HT1080 (cell line): Measurements from ENCODE around the gene TENT5A. TPM values are rescaled to one million over a fixed set of nuclear protein-coding genes. Genes with fewer than 3 reads are reported as not detected.

ENCODE experiments used
- DNase-seq: peaks from one replicate; pipeline ENCODE4 v3.0.0-alpha.2; 2015; ENCODE audit warnings: low read depth
- total RNA-seq: library from RNA; depleted of rRNA; stranded (reverse); fragments of >200 nt; shearing (Covaris generic); gene quantifications from 2 replicates; pipeline ENCODE4 v1.2.3, GENCODE V29; 2014

Gene TENT5A
- total RNA-seq, 1 experiment from 2014 or later: 4.0 TPM

DNA sequence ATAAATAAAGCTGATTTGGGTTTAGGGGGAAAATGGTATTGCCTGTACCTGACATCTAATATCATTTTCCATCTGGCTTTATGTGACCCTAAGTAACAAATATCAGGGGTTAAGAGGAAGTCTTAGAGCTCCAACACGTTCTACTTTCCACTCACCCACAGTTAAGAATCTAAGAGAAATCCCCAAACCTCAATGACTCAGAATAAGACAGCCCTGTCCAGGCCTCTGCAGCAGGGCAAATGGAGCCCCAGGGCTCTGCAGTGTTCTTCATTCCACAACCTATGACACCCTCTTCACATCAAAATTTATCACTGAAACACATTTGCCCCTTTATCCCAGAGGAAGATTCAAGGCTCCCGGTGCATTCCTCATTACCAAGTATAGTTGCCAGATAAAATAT, 20.3 kb upstream of the TENT5A start:
- peak; percentile 49 for DNase-seq

DNA sequence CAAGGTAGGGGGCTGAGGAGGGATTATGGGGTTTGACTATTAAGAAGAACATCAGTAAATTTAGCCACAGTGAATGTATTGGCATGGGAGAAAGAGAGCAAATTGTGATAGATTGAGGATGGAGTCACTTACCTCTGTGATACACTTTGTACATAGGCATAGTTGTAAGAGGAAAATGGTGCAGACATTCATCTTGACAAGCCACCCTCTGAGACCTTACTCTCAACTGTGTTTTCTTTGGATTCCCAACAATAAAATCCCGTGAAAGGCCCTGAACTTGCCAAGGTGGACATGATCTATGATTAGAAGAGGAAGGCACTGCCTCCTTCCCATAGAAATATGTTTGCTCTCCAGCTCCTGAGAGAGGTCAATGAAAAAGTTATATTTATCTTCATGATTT, 18.6 kb upstream of the TENT5A start:
- no peak for DNase-seq

DNA sequence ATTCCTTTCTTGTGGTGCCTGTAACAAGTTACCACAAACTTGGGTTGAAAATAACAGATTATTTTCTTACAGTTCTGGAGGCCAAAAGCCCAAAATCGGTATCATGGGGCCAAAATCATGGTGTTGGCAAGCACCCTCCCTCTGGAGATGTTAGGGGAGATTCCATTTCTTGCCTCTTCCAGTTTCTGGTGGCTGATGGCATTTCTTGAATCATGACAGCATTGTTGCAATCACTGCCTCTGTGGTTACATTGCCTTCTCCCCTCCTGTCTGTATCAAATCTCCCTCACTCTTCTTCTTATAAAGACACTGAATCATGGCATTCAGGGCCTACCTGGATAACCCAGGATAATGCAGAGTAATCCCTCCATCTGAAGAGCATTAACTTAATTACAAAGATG, 17.9 kb upstream of the TENT5A start:
- DNase-seq: no peak

DNA sequence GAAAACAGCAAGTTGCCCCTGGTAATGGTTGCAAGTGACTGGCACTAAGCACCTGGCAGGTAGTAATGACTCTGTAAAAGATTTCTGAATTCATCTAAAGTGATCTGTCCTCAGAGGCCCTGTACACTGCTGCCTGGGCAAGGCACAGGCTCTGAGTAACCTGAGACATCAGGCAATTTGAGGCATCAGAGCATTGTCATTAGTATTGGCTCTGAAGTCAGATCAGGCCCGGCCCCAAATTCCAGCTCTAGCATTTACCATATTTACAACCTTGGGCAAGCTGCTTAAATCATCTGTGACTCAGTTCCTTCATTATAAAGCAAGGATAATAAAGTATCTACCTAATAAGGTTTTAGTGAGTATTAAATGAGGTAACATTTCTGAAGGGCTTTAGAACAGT, 17.3 kb upstream of the TENT5A start:
- DNase-seq: no peak

DNA sequence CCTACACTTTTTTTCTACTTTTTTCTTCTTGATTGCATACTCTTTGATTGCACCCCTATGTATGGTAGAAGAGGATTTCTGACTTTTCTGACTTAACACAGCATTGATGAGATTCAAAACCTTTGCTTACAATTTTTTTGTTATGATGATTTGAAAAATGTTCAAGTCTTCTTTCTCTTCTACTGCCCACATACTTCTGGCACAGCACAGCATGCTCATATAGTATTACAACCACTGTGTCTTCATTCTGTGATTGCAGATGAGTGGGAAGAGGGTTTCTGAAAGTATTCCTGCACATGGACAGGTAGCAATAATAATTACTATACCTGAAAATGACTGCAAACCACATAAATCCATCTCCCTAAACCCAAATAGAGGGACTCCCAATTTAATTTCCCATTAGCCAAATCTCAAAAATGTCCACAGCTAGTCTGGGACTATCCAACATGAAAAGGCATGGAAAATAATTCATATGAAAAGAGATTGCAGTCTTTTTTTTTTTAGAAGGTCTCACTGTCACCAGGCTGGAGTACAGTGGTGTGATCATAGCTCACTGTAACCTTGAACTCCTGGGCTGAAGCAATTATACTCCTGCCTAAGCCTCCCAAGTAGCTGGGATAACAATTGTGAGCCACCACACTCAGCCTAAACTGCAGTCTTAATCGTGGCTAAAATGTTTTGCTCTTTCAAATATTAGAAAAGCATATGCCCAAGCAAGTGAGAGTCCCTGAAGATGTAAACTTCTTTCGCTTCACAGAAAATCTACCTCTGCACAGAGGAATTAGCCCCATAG, 15.9 kb upstream of the TENT5A start:
- DNase-seq: no peak

DNA sequence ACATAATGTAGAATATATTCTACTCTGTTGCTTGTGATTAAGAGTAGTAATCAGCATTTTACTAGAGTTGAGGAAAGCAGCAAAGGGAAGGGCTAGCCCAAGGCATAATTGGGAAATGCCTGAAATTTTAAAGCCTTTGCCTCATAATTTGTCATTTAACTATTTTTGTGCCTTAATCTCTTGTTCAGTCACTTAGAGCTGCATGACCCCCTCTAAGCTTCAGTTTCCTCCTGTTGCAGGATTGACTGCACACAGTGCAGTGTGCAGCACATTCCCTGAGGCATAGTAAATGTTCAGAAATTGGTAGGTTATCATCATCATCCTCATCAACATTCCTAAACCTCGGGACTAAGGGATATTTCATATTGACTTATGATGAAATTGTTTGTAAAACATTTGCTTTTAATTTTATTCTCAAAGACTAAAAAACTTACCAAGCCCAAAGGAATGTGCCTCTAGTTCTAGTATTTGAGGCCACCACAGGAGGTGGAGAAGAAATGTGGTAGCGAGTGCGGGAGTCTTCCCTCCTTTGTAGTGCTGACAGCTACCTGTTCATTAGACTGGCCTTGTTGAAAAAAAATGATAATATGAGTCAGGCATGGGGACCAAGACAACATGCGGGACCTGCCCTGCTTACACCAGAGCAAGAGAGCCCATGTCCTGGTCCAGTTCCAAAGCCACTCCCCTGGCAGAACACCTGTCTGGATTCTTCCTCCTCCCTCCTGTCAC, 14.8 kb upstream of the TENT5A start:
- no peak for DNase-seq

DNA sequence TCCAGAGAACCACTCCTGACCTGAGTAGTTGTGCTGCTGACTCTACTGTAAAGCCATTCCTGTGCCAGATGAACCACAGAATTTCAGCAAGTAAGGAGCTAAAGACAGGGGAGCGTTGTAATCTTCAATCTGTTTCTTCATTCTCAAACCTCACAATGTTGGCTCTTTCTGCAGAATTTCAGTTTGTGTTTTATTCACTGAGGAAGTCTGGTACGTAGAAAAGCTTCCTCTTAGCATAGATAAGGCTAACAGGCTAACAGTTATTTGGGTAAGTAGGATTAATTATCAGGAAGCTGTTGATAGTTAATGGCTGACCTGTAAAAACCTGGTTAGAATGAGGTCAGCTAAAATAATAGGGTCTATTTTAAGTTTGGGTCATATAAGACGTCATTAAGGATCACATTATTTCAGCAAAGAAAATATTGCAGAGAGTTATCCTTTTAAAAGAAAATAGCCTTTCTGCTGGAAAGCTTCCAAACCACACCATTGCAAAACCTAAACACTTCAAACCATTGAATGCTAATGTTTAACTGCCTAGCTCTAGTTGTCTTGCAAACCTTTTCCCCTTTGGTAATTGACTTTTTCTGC, 14.1 kb upstream of the TENT5A start:
- DNase-seq: peak; percentile 61

DNA sequence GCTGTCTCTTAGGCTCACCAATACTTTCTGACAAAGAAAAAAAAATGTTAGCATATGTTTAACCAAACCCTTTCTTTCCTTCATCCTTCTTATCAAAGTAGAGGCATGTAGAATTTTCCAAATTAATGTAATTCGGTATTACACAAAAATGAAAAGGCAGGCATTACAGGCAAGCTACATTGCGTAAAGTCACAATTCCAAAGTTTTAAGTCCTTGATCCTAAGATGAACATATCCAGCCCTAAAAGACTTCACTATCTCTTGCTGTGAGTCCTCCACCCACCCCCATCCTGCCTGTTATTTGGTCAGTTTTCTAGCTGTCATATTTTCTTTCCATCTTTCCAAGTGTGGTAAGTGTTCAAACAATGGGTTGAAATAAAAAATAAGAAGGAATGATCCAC, 12.1 kb upstream of the TENT5A start:
- no peak for DNase-seq

DNA sequence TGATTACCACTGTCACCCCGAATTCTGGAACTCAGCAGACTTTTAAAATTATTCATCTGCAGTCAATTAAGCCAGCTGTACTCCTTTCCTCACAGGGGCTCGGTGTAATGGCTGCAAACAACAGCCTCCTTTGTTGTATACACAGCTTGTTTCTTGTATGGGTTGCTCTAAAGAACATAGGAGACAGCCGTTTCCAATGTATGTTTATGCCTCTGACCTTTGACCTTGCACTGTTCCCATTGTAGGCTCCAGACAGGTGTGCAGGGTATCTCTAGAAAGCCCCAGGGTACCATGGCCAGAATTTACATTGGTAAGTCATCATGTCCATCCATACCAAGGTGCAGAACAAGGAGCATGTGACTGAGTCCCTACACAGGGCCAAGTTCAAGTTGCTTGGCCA, 11.5 kb upstream of the TENT5A start:
- DNase-seq: no peak

DNA sequence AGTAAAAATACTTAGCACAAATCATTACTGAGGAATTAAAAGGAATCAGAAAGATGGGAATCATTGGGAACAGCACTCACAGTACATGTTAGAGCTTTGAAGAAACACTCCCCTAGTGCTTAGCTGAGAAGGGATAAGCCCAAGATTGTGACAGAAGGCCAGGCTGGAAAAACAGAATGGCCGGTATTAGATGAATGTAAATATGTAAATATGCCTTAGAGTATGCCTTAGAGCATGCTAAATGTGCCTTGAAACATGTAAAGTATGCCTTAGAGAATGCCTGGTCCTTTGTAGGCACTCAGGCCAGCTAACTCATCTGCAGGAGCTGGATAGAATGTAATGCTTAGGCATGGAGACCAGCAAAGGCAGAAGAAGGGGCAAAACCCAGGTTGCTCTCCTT, 10.6 kb upstream of the TENT5A start:
- no peak for DNase-seq

DNA sequence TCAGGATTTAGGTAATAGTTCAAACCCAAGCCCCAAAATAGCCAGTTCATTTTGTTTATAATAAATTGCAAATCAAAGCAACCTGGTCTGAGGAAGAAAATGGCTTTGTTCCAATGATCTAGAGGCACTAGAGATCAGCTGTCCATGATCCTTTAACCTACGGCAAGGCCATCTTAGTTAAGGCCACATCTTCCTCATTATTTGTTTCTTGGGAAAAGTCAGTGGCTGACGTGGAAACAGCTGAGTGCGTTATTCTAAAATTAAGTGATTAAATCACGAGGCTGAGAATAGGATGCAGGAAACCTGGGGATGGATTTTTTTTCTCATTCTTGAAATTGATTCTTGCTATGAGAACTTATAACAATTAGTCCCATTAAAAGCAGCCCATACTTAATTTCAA, 10.1 kb upstream of the TENT5A start:
- DNase-seq: no peak

DNA sequence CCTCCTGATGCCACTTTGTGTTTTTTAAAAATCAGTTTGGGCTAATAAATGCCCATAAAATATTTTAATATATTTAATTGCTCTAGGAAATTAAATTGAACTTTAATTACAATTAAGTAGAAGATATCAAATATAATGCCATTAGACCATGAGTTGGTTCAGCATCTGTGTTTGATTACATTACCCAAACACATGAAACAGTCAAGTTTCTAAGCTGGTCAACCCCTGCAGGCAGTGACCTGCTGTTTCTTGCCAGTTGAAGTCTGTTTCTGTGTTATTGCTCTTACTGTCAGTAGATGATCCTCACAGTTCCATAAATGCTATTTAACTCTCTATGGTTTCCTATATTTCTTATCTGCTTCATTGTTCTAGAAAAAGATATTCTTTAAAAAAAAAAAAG, 9.7 kb upstream of the TENT5A start:
- no peak for DNase-seq

DNA sequence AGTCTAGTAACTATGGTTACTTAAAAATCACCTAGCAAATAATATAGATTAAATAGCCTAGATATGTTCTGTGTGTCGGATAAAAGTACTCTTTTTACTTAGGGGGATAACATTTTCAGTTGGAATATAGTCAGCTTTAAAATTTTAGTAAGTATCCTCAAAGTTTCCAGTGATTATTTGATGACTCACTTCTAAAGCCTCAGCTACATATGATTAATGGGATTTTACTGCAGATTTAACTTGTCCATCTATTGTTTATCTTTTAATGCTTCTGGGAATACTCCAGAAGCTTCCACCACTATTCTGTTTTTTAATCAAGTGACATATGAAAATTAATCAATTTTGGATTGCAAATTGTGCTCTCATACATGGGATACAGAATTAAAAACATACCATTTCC, 8.7 kb upstream of the TENT5A start:
- peak; percentile 38 for DNase-seq

DNA sequence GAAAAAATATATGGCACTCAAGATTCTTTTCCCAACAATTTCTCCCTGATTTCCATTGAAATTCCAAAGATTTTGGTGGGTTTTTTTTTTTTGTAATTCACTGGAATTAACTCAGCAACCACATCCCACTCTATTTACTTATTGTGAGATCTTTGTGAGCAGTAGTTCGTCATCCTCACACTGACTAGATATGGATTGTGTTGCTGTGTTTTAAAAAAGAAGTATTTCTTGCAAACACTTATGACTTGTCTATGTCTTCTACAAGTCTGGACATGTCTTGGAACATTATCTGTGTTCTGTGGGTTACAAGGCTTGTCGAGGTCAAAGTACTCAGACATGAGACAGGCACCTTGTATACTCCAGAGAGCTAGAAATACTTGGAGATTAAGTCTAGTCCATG, 7.3 kb upstream of the TENT5A start:
- no peak for DNase-seq

DNA sequence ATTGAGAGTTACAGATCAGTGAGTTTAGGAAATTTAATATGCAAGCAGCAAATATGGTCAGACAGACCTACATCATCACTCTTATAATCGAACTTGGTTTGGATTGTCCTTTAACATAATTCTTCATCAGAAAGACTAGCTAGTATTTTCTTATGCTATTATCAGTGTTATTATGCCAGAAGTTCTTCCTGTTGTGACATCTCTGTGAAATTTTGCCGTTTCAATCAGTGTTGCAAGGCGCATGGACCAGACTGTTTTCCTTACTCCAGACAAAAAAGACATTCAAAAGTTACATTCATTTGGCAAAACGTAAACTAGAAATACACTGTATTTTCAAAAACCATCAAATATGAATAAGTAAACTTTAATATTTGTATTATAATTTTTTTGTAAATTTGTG, 5.7 kb upstream of the TENT5A start:
- no peak for DNase-seq

DNA sequence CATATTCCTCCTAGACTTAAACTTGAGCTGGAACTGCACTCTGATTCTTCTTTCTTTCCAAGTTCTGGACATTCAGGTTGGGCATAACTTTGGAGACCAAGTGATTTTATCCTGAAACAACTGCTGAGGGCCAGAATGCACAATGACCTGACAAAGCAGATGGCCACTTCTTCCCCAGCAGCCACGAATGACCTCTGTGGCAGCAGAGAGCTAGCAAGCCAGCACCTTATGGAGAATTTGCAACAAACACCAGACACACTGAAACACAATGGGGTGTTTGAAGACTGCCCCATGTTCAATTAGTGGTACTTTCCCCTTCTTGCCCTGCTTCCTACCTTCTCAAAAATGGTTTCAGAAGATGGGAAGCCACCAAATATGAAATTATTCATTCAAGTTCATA, 4.2 kb upstream of the TENT5A start:
- DNase-seq: no peak

DNA sequence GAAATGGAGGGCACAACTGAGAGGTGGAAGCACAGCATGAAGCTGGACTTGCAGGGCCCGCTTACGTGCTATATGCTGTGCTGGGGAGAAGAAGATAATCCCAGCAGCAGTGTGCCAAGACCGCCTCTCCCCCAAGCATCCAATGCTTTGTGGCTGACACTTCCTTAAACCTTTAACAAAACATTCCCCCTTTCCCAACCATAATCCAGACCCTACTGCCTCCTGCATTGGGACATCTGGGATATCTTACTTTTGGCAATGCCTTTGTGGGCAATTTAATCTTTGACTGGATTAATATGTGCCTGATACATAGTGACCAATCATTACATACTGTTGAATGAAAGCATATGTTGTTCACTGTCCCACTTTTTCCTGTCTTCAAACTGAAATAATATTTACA, 3.1 kb upstream of the TENT5A start:
- no peak for DNase-seq

DNA sequence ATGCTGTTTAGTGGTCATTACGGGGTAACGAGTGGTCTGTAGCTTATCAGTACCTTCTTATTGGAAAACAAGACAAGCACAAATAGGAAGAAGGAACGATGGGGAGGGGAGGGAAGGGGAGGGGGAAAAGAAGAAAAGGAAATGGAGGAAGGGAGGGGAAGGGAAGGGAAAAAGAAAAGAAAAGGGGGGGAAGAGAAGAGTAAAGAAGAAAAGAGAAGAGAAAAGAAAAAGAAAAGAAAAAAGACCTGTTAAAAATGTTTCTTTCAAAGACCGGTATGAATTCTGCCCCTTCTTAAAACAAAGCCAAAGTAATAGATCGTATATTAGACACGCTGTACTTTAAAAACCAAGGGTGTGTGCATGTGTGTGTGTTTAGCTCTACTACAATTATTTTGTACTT, 2.4 kb upstream of the TENT5A start:
- no peak for DNase-seq

DNA sequence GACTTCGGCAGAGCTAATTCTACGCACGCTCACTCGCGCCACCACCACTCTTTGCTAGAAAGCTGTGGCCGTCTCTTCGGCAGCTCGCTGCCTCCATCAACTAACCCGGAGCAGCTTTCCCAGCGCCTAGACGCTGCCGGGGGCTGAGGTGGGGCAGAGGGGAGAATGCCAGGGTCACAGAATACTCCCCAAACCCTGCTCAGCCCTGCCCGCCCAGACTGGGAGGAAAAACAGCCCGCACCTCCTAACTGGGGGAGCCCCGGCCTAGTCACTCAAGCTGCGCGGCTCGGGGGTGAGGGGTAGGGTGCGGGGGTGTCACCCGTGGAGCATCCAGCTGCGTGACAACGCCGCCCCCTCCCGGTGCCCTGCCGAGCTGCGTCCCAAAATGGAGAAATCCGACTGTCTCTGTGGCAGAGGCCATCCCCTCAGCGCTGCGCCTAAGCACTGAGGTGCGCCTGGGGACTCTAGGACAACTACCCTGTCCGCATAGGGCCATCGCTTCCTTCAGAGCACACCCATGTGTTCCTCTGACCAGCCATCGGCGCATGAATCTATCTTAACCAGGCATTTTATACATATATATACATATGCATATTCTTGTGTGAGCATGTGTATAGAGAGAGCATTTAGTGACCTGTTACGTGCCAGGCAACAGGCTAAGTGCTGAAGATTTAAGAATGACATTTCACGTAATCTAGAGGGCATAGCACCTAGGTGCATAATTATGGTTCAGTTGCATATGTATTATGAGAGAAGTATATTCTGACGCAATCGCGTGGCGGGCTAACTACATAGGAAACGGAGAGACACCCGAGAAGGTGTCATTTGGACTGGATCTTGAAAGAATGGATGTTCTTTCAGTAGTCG, 1.5 kb upstream of the TENT5A start:
- peak; percentile 52 for DNase-seq

DNA sequence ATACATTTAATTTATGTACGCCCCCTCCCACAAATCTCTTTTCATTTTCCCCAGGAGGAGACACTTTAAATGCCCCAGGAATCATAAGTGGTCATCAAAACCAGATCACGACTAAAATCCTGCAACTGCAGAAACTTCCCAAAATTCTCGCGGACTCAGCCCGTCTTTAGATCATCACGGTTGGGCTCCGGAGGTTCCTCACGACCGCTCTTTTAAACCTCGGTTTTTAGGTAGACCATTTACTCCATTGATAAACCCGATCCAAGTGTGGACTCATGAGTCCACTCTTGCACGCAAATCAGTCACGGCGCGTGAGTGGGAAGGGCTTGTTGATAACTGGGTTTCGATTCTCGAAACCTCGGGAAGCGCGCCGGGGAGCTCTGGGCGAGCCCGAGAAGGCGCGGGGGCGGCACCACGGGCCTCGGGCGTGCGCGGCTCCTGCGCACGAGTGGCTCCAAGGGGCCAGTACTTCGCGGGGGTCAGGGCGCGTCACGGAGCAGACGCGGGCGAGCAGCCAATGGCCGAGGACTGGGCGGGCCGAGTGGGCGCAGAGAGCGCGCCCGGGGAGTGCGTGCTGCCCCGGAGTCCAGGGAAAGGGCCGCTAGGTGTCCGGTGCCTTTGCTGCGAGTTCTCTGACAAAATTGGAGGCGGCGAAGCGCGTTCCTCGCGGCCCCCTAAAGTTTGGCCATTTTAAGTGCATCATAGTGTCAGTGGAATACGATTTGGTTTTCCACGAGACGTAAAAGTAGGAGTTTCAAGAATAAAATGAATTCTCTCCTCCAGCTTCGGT, 635 bp upstream of the TENT5A start:
- DNase-seq: peak; percentile 85
